VCaP (cell line): ENCODE results near the gene ST7.

Source experiments
- H3K27ac ChIP-seq: fragments of 450-650 bp; 2 replicates; pipeline ENCODE4 v1.5.1; 2017
- TF ChIP-seq, protein P1 (sequence below): fragments of 450-650 bp; conservative IDR thresholded peaks from 2 replicates; pipeline ENCODE4 v1.5.1; 2017; ENCODE audit warnings: mild to moderate bottlenecking, moderate library complexity

ST7 gene, protein sequence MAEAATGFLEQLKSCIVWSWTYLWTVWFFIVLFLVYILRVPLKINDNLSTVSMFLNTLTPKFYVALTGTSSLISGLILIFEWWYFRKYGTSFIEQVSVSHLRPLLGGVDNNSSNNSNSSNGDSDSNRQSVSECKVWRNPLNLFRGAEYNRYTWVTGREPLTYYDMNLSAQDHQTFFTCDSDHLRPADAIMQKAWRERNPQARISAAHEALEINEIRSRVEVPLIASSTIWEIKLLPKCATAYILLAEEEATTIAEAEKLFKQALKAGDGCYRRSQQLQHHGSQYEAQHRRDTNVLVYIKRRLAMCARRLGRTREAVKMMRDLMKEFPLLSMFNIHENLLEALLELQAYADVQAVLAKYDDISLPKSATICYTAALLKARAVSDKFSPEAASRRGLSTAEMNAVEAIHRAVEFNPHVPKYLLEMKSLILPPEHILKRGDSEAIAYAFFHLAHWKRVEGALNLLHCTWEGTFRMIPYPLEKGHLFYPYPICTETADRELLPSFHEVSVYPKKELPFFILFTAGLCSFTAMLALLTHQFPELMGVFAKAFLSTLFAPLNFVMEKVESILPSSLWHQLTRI

DNA sequence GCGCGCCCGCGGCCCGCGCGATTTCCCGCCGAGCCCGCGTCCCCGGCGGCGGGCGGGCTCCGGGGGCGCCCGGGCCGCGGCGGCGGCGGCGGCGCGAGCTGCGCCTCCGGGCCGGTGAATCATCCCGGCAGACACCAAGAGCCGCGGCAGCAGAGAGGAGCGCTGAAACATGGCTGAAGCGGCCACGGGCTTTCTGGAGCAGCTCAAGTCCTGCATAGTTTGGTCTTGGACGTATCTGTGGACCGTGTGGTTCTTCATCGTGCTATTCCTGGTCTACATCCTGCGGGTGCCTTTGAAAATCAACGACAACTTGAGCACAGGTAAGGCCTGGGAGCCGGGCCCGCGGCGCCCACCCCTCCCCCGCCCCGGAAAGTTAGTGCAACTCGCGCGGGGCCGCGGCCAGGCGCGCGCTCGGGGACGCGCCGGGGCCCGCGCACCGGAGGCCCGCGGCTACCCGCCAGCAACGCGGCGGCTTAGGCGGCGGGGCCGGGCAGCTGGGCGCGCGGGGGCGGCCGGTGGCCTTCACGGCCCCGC, at the start of gene ST7:
TSS of gene ST7 (plus strand) at position 130 of the 534 bp plus-strand sequence. CDS start at position 170, 40 bp downstream.
- peak within 1 kb of the TSS; percentile 97 for H3K27ac ChIP-seq
- TF ChIP-seq, protein P1, sequence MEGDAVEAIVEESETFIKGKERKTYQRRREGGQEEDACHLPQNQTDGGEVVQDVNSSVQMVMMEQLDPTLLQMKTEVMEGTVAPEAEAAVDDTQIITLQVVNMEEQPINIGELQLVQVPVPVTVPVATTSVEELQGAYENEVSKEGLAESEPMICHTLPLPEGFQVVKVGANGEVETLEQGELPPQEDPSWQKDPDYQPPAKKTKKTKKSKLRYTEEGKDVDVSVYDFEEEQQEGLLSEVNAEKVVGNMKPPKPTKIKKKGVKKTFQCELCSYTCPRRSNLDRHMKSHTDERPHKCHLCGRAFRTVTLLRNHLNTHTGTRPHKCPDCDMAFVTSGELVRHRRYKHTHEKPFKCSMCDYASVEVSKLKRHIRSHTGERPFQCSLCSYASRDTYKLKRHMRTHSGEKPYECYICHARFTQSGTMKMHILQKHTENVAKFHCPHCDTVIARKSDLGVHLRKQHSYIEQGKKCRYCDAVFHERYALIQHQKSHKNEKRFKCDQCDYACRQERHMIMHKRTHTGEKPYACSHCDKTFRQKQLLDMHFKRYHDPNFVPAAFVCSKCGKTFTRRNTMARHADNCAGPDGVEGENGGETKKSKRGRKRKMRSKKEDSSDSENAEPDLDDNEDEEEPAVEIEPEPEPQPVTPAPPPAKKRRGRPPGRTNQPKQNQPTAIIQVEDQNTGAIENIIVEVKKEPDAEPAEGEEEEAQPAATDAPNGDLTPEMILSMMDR: no peak

DNA sequence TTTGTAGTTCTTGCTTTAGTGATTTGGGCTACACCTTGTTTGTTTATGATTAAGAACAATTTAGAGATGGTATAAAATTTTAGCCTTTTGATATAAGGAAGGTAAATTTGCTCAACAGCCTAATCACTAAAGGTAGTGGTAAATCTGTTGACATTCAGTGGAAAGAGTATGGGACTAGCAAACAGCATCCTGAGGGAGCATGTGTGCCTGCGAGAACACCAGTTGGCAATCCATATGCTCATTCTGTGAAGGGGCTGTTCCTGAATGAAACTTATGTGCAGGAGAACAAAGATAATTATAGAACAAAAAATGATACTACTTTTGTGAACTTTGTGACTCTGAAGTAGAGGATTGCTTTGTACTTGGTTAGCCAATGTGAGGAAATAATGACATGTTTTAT, 46.9 kb upstream of the ST7 start:
- TF ChIP-seq, protein P1: no peak

DNA sequence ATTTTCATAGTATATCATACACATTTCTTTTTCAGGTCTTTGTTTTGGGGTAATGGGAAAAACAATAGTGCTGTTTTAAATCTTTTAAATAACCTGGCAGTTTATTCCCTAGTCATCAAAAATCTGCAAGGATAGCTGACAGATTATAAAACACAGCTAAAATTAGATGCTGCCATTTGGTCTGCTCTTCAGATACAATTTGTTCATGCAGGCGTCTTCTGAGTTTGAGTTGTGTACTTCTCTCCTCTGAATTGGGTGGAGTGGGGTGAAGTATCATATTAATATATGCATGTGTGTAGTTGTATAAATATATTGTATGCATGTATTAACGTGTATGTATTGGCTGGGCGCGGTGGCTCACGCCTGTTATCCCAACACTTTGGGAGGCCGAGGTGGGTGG, 42.9 kb upstream of the ST7 start:
- H3K27ac ChIP-seq: no peak overlapping the region
- TF ChIP-seq, protein P1: no peak

More for the DNA sequence above, 46.9 kb upstream of the ST7 start:
- H3K27ac ChIP-seq: no peak overlapping the region

DNA sequence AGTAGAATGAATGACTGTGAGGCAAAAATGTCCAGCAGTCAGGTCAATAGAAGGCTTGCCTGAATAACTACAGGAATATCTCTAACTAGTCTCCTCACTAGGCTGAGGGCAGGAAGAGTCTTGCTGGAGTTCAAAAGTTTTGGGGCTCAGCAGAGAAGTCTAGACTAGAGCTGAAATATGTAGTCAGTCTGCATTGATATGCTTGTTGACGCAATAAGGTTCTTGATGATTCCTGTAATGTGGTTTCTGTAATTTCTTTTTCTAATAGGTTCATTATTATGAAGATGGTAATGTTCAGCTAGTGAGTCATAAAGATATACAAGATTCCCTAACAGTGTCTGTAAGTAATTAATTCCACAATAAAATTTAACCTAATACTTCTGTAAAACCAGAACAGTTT, 41.5 kb upstream of the ST7 start:
- H3K27ac ChIP-seq: no peak overlapping the region
- TF ChIP-seq, protein P1: no peak

DNA sequence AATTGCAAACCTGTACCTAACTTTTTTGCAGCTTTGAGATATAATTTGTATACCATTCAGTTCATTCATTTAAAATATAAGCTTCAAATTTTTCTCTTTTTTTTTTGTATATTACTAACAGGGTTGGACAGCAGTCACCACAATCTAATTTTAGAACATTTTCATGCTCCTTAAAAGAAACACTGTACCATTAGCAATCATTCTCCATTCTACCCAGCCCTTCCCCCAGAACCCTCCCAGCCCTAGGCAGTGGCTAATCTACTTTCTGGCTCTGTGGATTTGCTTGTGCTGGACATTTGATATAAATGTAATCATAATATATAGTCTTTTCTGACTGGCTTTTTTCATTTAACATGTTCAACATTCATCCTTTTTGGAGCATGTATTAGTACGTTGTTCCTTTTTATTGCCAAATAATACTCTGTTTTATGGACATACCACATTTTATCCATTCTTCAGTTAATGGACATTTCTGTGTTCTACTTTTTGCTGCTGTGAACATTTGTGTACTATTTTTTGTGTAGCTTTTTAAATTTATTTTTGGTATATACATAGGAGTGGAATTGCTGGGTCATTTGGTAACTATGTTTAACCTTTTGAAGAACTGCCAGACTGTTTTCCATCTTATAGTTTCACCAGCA, 40.9 kb upstream of the ST7 start:
- TF ChIP-seq, protein P1: no peak

DNA sequence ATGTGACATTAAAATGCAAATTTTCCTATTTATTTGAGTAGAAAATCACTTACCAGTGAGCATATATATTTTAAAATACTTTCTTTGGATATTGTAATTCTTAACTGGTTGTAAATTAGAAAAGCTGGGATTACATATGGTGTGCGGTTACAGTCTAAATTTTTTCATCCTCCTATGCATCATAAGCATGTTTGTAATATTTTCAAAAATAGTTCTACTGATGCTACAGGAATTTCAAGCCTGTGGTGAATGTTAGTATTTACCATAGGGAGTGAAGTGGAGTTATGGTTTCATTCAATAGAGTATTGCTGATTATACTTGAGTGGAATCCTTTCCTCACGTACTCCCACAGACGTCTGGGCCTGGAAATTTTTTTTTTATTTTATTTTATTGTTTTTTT, 34.6 kb upstream of the ST7 start:
- TF ChIP-seq, protein P1: no peak
- no peak overlapping the region for H3K27ac ChIP-seq

More for the DNA sequence above, 40.9 kb upstream of the ST7 start:
- H3K27ac ChIP-seq: no peak overlapping the region

DNA sequence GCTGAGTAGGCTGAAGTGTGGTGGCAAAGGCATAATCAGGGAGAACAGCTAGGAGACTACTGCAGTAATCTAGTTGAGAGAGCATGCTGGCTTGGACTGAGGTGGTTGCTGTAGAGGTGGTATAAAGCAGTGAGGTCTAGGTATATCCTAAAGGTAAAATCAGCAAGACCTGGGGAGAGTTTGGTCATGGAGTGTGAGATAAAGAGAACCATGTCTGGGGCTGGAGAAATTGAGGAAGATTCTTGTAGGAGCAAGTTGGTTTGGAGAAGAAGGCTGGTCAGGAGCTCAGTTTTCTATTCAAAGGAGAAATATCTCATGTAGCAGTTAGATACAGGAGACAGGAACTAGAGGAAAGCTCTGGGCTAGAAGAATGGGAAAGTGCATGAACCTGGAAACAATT, 32.9 kb upstream of the ST7 start:
- H3K27ac ChIP-seq: no peak overlapping the region
- TF ChIP-seq, protein P1: no peak
